HG03139 (cell line): ENCODE data around the gene TUBG2.

Source experiments
- ATAC-seq: cut with Tn5 transposase; IDR thresholded peaks from one replicate; pipeline ENCODE4 v1.9.1; 2021; ENCODE audit not compliant: unreplicated experiment

TUBG2 gene

GRCh38 chr17:42695500-42695899 lies 36.4 kb downstream of the TUBG2 start:
- no peak for ATAC-seq

- ATAC-seq = no peak
Observed at GRCh38 chr17:42697108-42697811, 38.2 kb downstream of the TUBG2 start.

GRCh38 chr17:42698736-42699414 lies 39.8 kb downstream of the TUBG2 start:
- ATAC-seq = no peak

- no peak for ATAC-seq
Observed at GRCh38 chr17:42699415-42699740, 40.3 kb downstream of the TUBG2 start.

- no peak for ATAC-seq
Observed at GRCh38 chr17:42700586-42701289, 41.7 kb downstream of the TUBG2 start.

- no peak for ATAC-seq
Observed at GRCh38 chr17:42702446-42702845, 43.4 kb downstream of the TUBG2 start.

GRCh38 chr17:42704490-42704836 lies 45.4 kb downstream of the TUBG2 start:
- ATAC-seq = peak; percentile 22

GRCh38 chr17:42704837-42705494 lies 45.9 kb downstream of the TUBG2 start:
- peak; percentile 58 for ATAC-seq

- ATAC-seq = no peak
Observed at GRCh38 chr17:42706732-42707131, 47.6 kb downstream of the TUBG2 start.

GRCh38 chr17:42708588-42708987 lies 49.5 kb downstream of the TUBG2 start:
- no peak for ATAC-seq

GRCh38 chr17:42709561-42709960 lies 50.5 kb downstream of the TUBG2 start:
- no peak for ATAC-seq
